Measurements from ENCODE around the gene NEDD8.

NEDD8 gene

GRCh38 chr14:24194186-24194872 lies 37.8 kb downstream of the NEDD8 start:
- no peak for DNase-seq

- DNase-seq: no peak
Observed at GRCh38 chr14:24192933-24193332, 39.2 kb downstream of the NEDD8 start.

GRCh38 chr14:24190416-24190815 lies 41.8 kb downstream of the NEDD8 start:
- no peak for DNase-seq

- no peak for DNase-seq
Observed at GRCh38 chr14:24189460-24189859, 42.7 kb downstream of the NEDD8 start.

GRCh38 chr14:24189059-24189375 lies 43.1 kb downstream of the NEDD8 start:
- DNase-seq: no peak

- DNase-seq: peak; percentile 96
Observed at GRCh38 chr14:24188251-24189058, 43.7 kb downstream of the NEDD8 start, which contains the start of gene IPO4. Gene IPO4, minus strand, starts transcription at chr14:24188816. Its CDS starts 29 bp downstream, at chr14:24188787.

GRCh38 chr14:24187539-24187915 lies 44.6 kb downstream of the NEDD8 start:
- DNase-seq: no peak

- no peak for DNase-seq
Observed at GRCh38 chr14:24186831-24187538, 45.2 kb downstream of the NEDD8 start.

GRCh38 chr14:24185741-24186140 lies 46.4 kb downstream of the NEDD8 start:
- DNase-seq: no peak

GRCh38 chr14:24185026-24185425 lies 47.1 kb downstream of the NEDD8 start:
- no peak for DNase-seq

GRCh38 chr14:24184104-24184970 lies 47.8 kb downstream of the NEDD8 start:
- no peak for DNase-seq

- DNase-seq: no peak
Observed at GRCh38 chr14:24183014-24183481, 49.1 kb downstream of the NEDD8 start.

- no peak for DNase-seq
Observed at GRCh38 chr14:24182110-24182882, 49.9 kb downstream of the NEDD8 start.

GRCh38 chr14:24181371-24182077 lies 50.6 kb downstream of the NEDD8 start:
- no peak for DNase-seq

GRCh38 chr14:24179961-24180796 lies 52.0 kb downstream of the NEDD8 start:
- peak; percentile 89 for DNase-seq

- DNase-seq: no peak
Observed at GRCh38 chr14:24179294-24179960, 52.7 kb downstream of the NEDD8 start.

- DNase-seq: no peak
Observed at GRCh38 chr14:24178399-24179178, 53.6 kb downstream of the NEDD8 start.

- DNase-seq: no peak
Observed at GRCh38 chr14:24177891-24178290, 54.3 kb downstream of the NEDD8 start.

Measured in NCI-H2029 (cell line).